H9 (cell line): ENCODE measurements around the gene SLC22A2. TPM values are rescaled to one million over a fixed set of nuclear protein-coding genes. Genes with fewer than 3 reads are reported as not detected.

Experiments
- DNase-seq: peaks from one replicate; pipeline ENCODE4 v3.0.0-alpha.2; 2017
- H2AFZ ChIP-seq: one replicate; pipeline ENCODE4 v1.6.1; 2013; ENCODE audit warnings: mild to moderate bottlenecking, low read length, control low read depth, moderate library complexity
- H2AK5ac ChIP-seq: 2 replicates; pipeline ENCODE4 v1.6.1; 2013; ENCODE audit warnings: low read length, control low read depth, mixed read lengths; ENCODE audit not compliant: insufficient read length
- H2BK120ac ChIP-seq: one replicate; pipeline ENCODE4 v1.6.1; 2013; ENCODE audit warnings: low read depth, mild to moderate bottlenecking, low read length, control low read depth, inconsistent platforms; ENCODE audit not compliant: poor library complexity, severe bottlenecking
- H2BK12ac ChIP-seq: 2 replicates; pipeline ENCODE4 v1.6.1; 2013; ENCODE audit warnings: low read length, control low read depth, mixed read lengths, low read depth; ENCODE audit not compliant: insufficient read length
- H2BK15ac ChIP-seq: 2 replicates; pipeline ENCODE4 v1.6.1; 2013; ENCODE audit warnings: low read depth, low read length, control low read depth
- H2BK20ac ChIP-seq: one replicate; pipeline ENCODE4 v1.6.1; 2013; ENCODE audit warnings: low read depth, mild to moderate bottlenecking, low read length, control low read depth, inconsistent platforms; ENCODE audit not compliant: poor library complexity, severe bottlenecking
- H2BK5ac ChIP-seq: 2 replicates; pipeline ENCODE4 v1.6.1; 2013; ENCODE audit warnings: low read length, control low read depth, mixed read lengths; ENCODE audit not compliant: insufficient read length
- H3K14ac ChIP-seq: 2 replicates; pipeline ENCODE4 v1.6.1; 2013; ENCODE audit warnings: low read length, control low read depth; ENCODE audit not compliant: insufficient read depth
- H3K18ac ChIP-seq: 2 replicates; pipeline ENCODE4 v1.6.1; 2013; ENCODE audit warnings: low read depth, mild to moderate bottlenecking, mixed read lengths, low read length, control low read depth; ENCODE audit not compliant: insufficient read length
- H3K23ac ChIP-seq: 2 replicates; pipeline ENCODE4 v1.6.1; 2013; ENCODE audit warnings: low read length, control low read depth, mixed read lengths, low read depth; ENCODE audit not compliant: insufficient read length
- H3K23me2 ChIP-seq: 2 replicates; pipeline ENCODE4 v1.6.1; 2013; ENCODE audit warnings: low read depth, mild to moderate bottlenecking, mixed read lengths, low read length, control low read depth; ENCODE audit not compliant: insufficient read length, poor library complexity, severe bottlenecking
- H3K27ac ChIP-seq: 2 replicates; pipeline ENCODE4 v1.5.1; 2013; ENCODE audit warnings: low read length, control low read depth, mixed read lengths, low read depth; ENCODE audit not compliant: insufficient read length
- H3K27me3 ChIP-seq: 2 replicates; pipeline ENCODE4 v1.6.1; 2013; ENCODE audit warnings: low read length, control low read depth, inconsistent platforms; ENCODE audit not compliant: insufficient read depth
- H3K4ac ChIP-seq: 2 replicates; pipeline ENCODE4 v1.6.1; 2013; ENCODE audit warnings: low read depth, mild to moderate bottlenecking, control low read depth, inconsistent platforms, low read length, moderate library complexity
- H3K4me1 ChIP-seq: 2 replicates; pipeline ENCODE4 v1.6.1; 2013; ENCODE audit warnings: low read length, control low read depth, inconsistent platforms; ENCODE audit not compliant: insufficient read depth
- H3K4me2 ChIP-seq: 2 replicates; pipeline ENCODE4 v1.6.1; 2013; ENCODE audit warnings: low read length, control low read depth, mixed read lengths; ENCODE audit not compliant: insufficient read length, insufficient read depth
- H3K56ac ChIP-seq: 2 replicates; pipeline ENCODE4 v1.6.1; 2013; ENCODE audit warnings: low read depth, mild to moderate bottlenecking, mixed read lengths, low read length, control low read depth; ENCODE audit not compliant: insufficient read length
- H3K79me1 ChIP-seq: 2 replicates; pipeline ENCODE4 v1.6.1; 2013; ENCODE audit warnings: low read depth, mild to moderate bottlenecking, moderate library complexity, low read length, control low read depth, inconsistent platforms; ENCODE audit not compliant: insufficient read depth, poor library complexity, severe bottlenecking
- H3K79me2 ChIP-seq: 2 replicates; pipeline ENCODE4 v1.6.1; 2013; ENCODE audit warnings: low read length, control low read depth, inconsistent platforms; ENCODE audit not compliant: insufficient read depth
- H3K9ac ChIP-seq: 2 replicates; pipeline ENCODE4 v1.6.1; 2013; ENCODE audit warnings: low read length, control low read depth, mixed read lengths; ENCODE audit not compliant: insufficient read length; ENCODE audit errors: extremely low read depth
- H3K9me3 ChIP-seq: one replicate; pipeline ENCODE4 v1.6.1; 2013; ENCODE audit warnings: low read depth, low read length, inconsistent platforms; ENCODE audit not compliant: control insufficient read depth
- H3T11ph ChIP-seq: one replicate; pipeline ENCODE4 v1.6.1; 2013; ENCODE audit warnings: mild to moderate bottlenecking, low read length, control low read depth, inconsistent platforms
- H4K20me1 ChIP-seq: one replicate; pipeline ENCODE4 v1.6.1; 2013; ENCODE audit not compliant: control insufficient read depth, insufficient read length, insufficient read depth
- H4K5ac ChIP-seq: 2 replicates; pipeline ENCODE4 v1.6.1; 2013; ENCODE audit warnings: low read depth, mild to moderate bottlenecking, mixed read lengths, low read length, control low read depth; ENCODE audit not compliant: insufficient read length
- H4K8ac ChIP-seq: replicated peaks from 2 replicates; pipeline ENCODE4 v1.6.1; 2013; ENCODE audit warnings: low read length, control low read depth, mixed read lengths, low read depth; ENCODE audit not compliant: insufficient read length
- H4K91ac ChIP-seq: 2 replicates; pipeline ENCODE4 v1.6.1; 2013; ENCODE audit warnings: low read depth, mild to moderate bottlenecking, moderate library complexity, mixed read lengths, low read length, control low read depth; ENCODE audit not compliant: insufficient read length
- H3K27ac Mint-ChIP-seq, 3 experiments: 2 replicates in 2 of 3; 3 replicates in 1 of 3; pipeline ENCODE4 v1.8.0; 2020 to 2021; ENCODE audit warnings: mixed read lengths in 3 of 3, mild to moderate bottlenecking in 1 of 3, moderate library complexity in 1 of 3
- H3K27me3 Mint-ChIP-seq: 2 replicates; pipeline ENCODE4 v1.8.0; 2021; ENCODE audit warnings: low read depth, mild to moderate bottlenecking, moderate library complexity, mixed read lengths
- H3K36me3 Mint-ChIP-seq, 3 experiments: 2 replicates in 2 of 3; 3 replicates in 1 of 3; pipeline ENCODE4 v1.8.0; 2020 to 2021; ENCODE audit warnings: low read depth in 3 of 3, mixed read lengths in 3 of 3; ENCODE audit not compliant: insufficient read depth in 1 of 3
- H3K4me1 Mint-ChIP-seq, 2 experiments: 2 replicates each; pipeline ENCODE4 v1.8.0; 2020; ENCODE audit warnings: mixed read lengths in 2 of 2
- H3K4me3 Mint-ChIP-seq, 2 experiments: 2 replicates in 1 of 2; 3 replicates in 1 of 2; pipeline ENCODE4 v1.8.0; 2020 to 2021; ENCODE audit warnings: mild to moderate bottlenecking in 2 of 2, mixed read lengths in 2 of 2, moderate library complexity in 1 of 2
- H3K9me3 Mint-ChIP-seq, 2 experiments: 2 replicates in 1 of 2; 3 replicates in 1 of 2; pipeline ENCODE4 v1.8.0; 2020; ENCODE audit warnings: mild to moderate bottlenecking in 2 of 2, mixed read lengths in 2 of 2, moderate library complexity in 1 of 2
- CTCF ChIP-seq: fragments of 200-600 bp; sonication (generic); conservative IDR thresholded peaks from 3 replicates; pipeline ENCODE4 v1.8.0; 2021; ENCODE audit warnings: antibody characterized with exemption, mild to moderate bottlenecking
- WGBS: extraction: QIAGEN DNeasy Blood & Tissue Kit; methylation state at CpG from one replicate; pipeline ENCODE4 v1.1.7; 2013; ENCODE audit warnings: missing lambda C conversion rate, low lambda C conversion rate, mixed read lengths; ENCODE audit not compliant: insufficient read length; ENCODE audit errors: extremely low coverage; 5-methylcytosine and 5-hydroxymethylcytosine counted together
- total RNA-seq: library from RNA; stranded (reverse); gene quantifications from 2 replicates; pipeline ENCODE4 v1.2.1, GENCODE V29; 2021

The SLC22A2 gene
- total RNA-seq, 1 experiment from 2014 or later: 1.0 TPM

GRCh38 chr6:160282444-160282843 is 23.8 kb upstream of the SLC22A2 start:
- WGBS: no CpG with 5 or more reads among the region's 1 CpG
- H2BK12ac ChIP-seq: no peak overlapping the region
- H3K14ac ChIP-seq: no peak overlapping the region
- no peaks in the 10 kb centered on the region for H3K23me2 ChIP-seq
- Mint-ChIP-seq H3K27ac (no peak overlapping the region), H3K9me3 (peaks cover 9% of the 10 kb centered on the region in 2 experiments), H3K4me1 (peaks cover 22 to 28% of the 10 kb centered on the region in 2 experiments), H3K36me3 (peaks cover 2 to 12% (median 12%) of the 10 kb centered on the region in 3 experiments), H3K4me3 (no peak overlapping the region), H3K27me3 (peaks cover 1% of the 10 kb centered on the region; the same call in 1 of the 2 replicates)
- no peak overlapping the region for H2BK15ac ChIP-seq
- H3K9me3 ChIP-seq: no peaks in the 10 kb centered on the region
- H3K79me2 ChIP-seq: no peaks in the 10 kb centered on the region
- H3K23ac ChIP-seq: no peak overlapping the region
- DNase-seq: no peak
- no peak overlapping the region for H3T11ph ChIP-seq
- no peak overlapping the region for H3K27ac ChIP-seq
- no peak overlapping the region for H4K8ac ChIP-seq
- no peaks in the 10 kb centered on the region; the same call in 1 of the 2 replicates for H3K4me1 ChIP-seq
- H4K91ac ChIP-seq: no peak overlapping the region
- no peak overlapping the region for H2BK20ac ChIP-seq
- no peak overlapping the region for H3K4me2 ChIP-seq
- no peak for TF ChIP-seq CTCF
- H3K56ac ChIP-seq: no peak overlapping the region
- H2AFZ ChIP-seq: no peak overlapping the region
- no peak overlapping the region for H2BK120ac ChIP-seq
- H2BK5ac ChIP-seq: no peak overlapping the region
- no peak overlapping the region for H3K18ac ChIP-seq
- H4K20me1 ChIP-seq: no peaks in the 10 kb centered on the region
- H3K27me3 ChIP-seq: no peaks in the 10 kb centered on the region
- H2AK5ac ChIP-seq: no peak overlapping the region
- H4K5ac ChIP-seq: no peak overlapping the region
- no peak overlapping the region for H3K4ac ChIP-seq
- H3K9ac ChIP-seq: no peak overlapping the region
- no peaks in the 10 kb centered on the region for H3K79me1 ChIP-seq
